ENCODE measurements around the gene THRSP.
"Not testable (repeated sequence)": the region's sequence is repeated elsewhere in the genome, so short reads cannot be mapped to it uniquely, and the experiment has no call there.

THRSP gene

GRCh38 chr11:78069465-78069864, 5.8 kb downstream of the THRSP start:
- DNase-seq, result no peak

GRCh38 chr11:78070621-78071020, 7.0 kb downstream of the THRSP start:
- DNase-seq, result no peak

- DNase-seq, result no peak
These were observed 8.1 kb downstream of the THRSP start for GRCh38 chr11:78071717-78072116.

GRCh38 chr11:78072455-78072854, 8.8 kb downstream of the THRSP start:
- no peak for DNase-seq

GRCh38 chr11:78074756-78075155, 11.1 kb downstream of the THRSP start:
- DNase-seq, result no peak

GRCh38 chr11:78076733-78077403, 13.2 kb downstream of the THRSP start:
- no peak for DNase-seq

- DNase-seq, result not testable (repeated sequence)
These were observed 13.9 kb downstream of the THRSP start for GRCh38 chr11:78077592-78077991.

- no peak for DNase-seq
These were observed 14.8 kb downstream of the THRSP start for GRCh38 chr11:78078218-78079167.

GRCh38 chr11:78079232-78080083, 15.8 kb downstream of the THRSP start, which contains the start of gene NDUFC2:
TSS of gene NDUFC2 (minus strand) at chr11:78079862. CDS start at chr11:78079744, 118 bp downstream.
- peak; percentile 62 for DNase-seq

GRCh38 chr11:78080084-78080817, 16.6 kb downstream of the THRSP start:
- DNase-seq, result no peak

- no peak for DNase-seq
These were observed 17.3 kb downstream of the THRSP start for GRCh38 chr11:78080818-78081495.

- no peak for DNase-seq
These were observed 17.9 kb downstream of the THRSP start for GRCh38 chr11:78081583-78081982.

GRCh38 chr11:78082146-78082545, 18.5 kb downstream of the THRSP start:
- DNase-seq, result no peak

- no peak for DNase-seq
These were observed 19.4 kb downstream of the THRSP start for GRCh38 chr11:78083021-78083420.

- not testable (repeated sequence) for DNase-seq
These were observed 20.8 kb downstream of the THRSP start for GRCh38 chr11:78084506-78084905.

GRCh38 chr11:78085972-78086371, 22.3 kb downstream of the THRSP start:
- DNase-seq, result no peak

- DNase-seq, result not testable (repeated sequence)
These were observed 22.9 kb downstream of the THRSP start for GRCh38 chr11:78086521-78087074.

GRCh38 chr11:78094250-78094649, 30.6 kb downstream of the THRSP start:
- no peak for DNase-seq

- DNase-seq, result no peak
These were observed 34.2 kb downstream of the THRSP start for GRCh38 chr11:78097666-78098385.

- DNase-seq, result no peak
These were observed 36.0 kb downstream of the THRSP start for GRCh38 chr11:78099666-78100065.

GRCh38 chr11:78100261-78100660, 36.6 kb downstream of the THRSP start:
- DNase-seq, result no peak

Data from GDM1 (cell line).